ENCODE results near the gene NUP160.

- no peak for TF ChIP-seq CTCF (IDR thresholded peaks at IDR 0.05; ENCODE audit: low read length)
- TF ChIP-seq EZH2 (IDR thresholded peaks at IDR 0.05; ENCODE audit: borderline replicate concordance, low read length): no peak
Observed at GRCh38 chr11:47869544-47870393, 21.6 kb upstream of the NUP160 start.

All from OCI-LY1 (cell line).